Astrocyte of the spinal cord (primary cell): ENCODE results near the gene PXYLP1.

Experiments used
- DNase-seq: peaks from one replicate; pipeline ENCODE4 v3.0.0; 2011; ENCODE audit warnings: low read depth, low spot score
- H3K4me3 ChIP-seq: 2 replicates; pipeline ENCODE4 v1.5.1; 2011; ENCODE audit warnings: low read depth, mild to moderate bottlenecking, low read length, moderate library complexity
- CTCF ChIP-seq: IDR thresholded peaks from 2 replicates; pipeline ENCODE4 v1.5.1; 2012; ENCODE audit warnings: low read depth, mild to moderate bottlenecking, low read length, inconsistent platforms
- in situ Hi-C: cut with HindIII; loops from 2 replicates; pipeline ENCODE4 v1.10.0; 2017; ENCODE audit warnings: low sequenced_read_pairs

The PXYLP1 gene

GRCh38 chr3:141227752-141228151 lies 3.9 kb upstream of the PXYLP1 start:
- peak; percentile 67 for DNase-seq
- in situ Hi-C loops: no loop called here
- no peak overlapping the region for H3K4me3 ChIP-seq
- no peak for TF ChIP-seq CTCF

GRCh38 chr3:141228395-141228794 lies 3.2 kb upstream of the PXYLP1 start:
- TF ChIP-seq CTCF: no peak
- DNase-seq: no peak
- in situ Hi-C loops: no loop called here
- no peak overlapping the region for H3K4me3 ChIP-seq

GRCh38 chr3:141229132-141229531 lies 2.5 kb upstream of the PXYLP1 start:
- in situ Hi-C loops: no loop called here
- no peak for TF ChIP-seq CTCF
- no peak overlapping the region for H3K4me3 ChIP-seq
- no peak for DNase-seq

GRCh38 chr3:141230293-141230692 lies 1.3 kb upstream of the PXYLP1 start:
- in situ Hi-C loops: no loop called here
- no peak for TF ChIP-seq CTCF
- no peak overlapping the region for H3K4me3 ChIP-seq
- DNase-seq: no peak

- in situ Hi-C loops: no loop called here
- peak overlapping the region; percentile 73 for H3K4me3 ChIP-seq
- no peak for TF ChIP-seq CTCF
- no peak for DNase-seq
These were observed 563 bp downstream of the PXYLP1 start for GRCh38 chr3:141231952-141232823.

- no peak overlapping the region for H3K4me3 ChIP-seq
These were observed 2.0 kb downstream of the PXYLP1 start for GRCh38 chr3:141233457-141234161.

More at GRCh38 chr3:141233457-141234161, 2.0 kb downstream of the PXYLP1 start:
- in situ Hi-C loops: no loop called here
- TF ChIP-seq CTCF: no peak
- DNase-seq: no peak
